IPS DF 4.7 (cell line): Measurements from ENCODE around the gene CD7.
"Not testable (repeated sequence)": the region's sequence is repeated elsewhere in the genome, so short reads cannot be mapped to it uniquely, and the experiment has no call there.

Experiments
- DNase-seq: peaks from one replicate; pipeline ENCODE4 v3.0.0-alpha.2; 2013; ENCODE audit warnings: low spot score; ENCODE audit errors: extremely low read depth

CD7 gene

DNA sequence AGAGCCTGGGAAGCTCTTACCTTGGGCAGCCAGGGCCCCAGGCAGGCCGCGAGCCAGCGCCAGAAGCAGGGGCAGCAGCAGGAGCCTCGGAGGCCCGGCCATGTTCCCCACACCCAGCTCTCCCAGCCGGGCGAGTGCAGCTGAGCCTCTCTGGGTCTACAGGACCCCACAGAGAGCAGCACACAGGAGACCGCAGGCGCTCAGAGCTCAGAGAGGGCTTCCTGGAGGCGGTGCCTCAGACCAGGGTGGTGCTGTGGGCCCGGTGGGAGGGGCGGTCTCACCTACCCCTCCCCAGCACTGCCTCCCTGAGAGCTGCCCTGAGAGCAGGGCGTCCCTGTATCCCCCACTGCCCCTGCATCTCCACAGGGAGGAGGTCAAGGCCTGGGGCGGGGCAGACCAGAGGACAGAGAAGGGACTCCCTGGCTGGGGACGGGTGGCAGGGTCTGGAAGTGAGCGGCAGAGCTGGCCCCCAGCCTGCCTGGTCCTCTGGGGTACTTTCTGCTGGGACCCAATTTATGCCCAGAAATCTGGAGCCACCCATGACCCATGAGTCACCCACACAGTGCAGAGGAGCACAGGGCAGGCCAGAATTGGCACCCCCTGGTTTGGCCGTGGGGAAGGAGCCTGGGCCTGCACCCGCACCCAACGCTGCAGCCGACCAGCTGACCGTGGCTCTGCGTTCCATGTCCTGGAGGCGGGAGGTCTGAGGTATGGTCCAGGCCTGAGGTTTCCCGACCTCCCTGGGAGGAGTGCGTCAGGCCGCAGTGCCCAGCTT is at the start of gene CD7:
TSS of gene CD7 (minus strand) at position 215 of the 775 bp plus-strand sequence. CDS start at position 102, 113 bp downstream.
- no peak for DNase-seq

DNA sequence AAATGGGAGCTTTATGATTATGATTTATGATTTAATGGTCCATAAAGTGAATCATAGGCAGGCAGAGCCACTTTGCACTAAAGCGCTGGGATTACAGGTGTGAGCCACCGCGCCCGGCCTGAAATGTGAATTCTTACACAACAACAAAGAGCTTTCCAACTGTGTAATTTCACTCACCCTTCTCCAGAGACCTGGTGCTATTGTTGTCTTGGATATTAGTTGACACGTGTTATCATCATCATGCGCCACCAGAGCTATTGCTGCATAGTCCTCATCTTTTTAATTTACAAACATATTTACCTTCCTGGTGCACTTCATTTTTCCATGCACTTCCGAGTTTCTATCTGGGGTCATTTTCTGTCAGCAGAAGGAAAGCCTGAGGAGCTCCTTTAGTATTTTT is 49.3 kb upstream of the CD7 start:
- DNase-seq, result no peak

DNA sequence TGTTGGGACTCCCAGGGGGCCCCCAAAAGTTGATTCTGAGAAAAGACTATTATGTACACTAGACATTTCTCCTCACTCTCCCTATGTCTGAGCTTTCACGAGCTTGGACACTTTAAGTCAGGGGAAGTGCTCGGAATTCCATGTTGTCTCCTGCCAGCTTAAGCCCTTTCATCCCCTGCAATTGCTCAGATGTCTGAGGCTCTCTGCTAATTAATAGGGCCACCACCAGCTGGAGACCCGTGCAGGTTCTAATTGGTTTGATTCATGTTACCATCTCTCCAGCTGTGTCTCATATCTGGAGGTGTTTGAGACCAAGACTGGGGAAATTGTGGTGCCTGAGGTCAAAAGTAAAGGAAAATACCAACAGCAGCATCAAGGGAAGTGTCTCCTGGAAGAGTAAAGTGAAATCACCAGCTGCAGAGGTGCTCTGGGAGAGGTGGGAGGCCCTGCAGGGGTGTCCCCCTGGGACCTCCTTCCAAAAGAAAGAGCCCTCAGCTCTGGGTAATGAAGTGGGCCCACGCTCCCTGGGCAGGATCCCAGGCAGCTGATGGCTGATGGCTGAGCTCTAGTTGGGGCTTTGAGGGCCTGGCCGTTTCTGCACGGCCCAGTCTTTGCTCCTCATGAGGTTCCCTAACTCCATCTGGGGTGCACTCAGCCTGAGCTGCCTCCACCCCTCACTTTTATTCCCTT is 48.3 kb upstream of the CD7 start:
- DNase-seq, result no peak

DNA sequence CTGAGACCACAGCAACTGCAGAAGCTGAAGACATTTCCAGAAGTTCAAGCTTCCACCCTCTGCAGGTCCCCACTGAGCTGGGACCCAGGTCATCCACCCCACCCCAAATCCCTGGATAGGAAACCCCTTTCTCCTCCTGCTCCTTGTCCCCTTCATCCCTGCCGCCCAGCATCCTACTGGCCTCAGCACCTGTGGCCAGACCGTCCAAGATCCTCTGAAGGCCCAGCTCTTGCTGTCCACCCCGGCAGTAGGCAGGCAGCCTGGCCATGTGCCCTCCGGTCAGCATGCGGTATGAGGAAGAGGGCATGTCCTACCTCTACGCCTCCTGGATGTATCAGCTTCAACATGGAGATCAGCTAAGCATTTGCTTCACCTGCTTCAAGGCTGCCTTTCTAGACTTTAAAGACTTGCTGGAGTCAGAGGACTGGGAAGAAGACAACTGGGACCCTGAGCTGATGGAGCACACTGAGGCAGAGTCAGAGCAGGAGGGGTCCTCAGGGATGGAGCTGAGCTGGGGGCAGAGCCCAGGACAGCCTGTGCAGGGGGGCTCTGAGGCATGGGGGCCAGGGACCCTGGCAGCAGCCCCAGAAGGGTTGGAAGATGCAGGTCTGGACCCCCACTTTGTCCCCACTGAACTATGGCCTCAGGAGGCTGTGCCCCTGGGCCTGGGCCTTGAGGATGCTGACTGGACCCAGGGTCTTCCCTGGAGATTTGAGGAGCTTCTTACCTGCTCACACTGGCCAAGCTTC is 44.7 kb upstream of the CD7 start:
- no peak for DNase-seq

DNA sequence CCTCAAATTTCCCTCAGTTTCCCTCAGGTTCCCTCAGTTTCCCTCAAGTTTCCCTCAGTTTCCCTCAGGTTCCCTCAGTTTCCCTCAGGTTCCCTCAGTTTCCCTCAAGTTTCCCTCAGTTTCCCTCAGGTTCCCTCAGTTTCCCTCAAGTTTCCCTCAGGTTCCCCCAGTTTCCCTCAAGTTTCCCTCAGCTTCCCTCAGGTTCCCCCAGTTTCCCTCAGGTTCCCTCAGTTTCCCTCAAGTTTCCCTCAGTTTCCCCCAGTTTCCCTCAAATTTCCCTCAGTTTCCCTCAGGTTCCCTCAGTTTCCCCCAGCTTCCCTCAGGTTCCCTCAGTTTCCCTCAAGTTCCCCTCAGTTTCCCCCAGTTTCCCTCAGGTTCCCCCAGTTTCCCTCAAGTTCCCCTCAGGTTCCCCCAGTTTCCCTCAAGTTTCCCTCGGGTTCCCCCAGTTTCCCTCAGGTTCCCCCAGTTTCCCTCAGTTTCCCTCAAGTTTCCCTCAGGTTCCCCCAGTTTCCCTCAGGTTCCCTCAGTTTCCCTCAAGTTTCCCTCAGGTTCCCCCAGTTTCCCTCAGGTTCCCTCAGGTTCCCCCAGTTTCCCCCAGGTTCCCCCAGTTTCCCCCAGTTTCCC is 42.2 kb upstream of the CD7 start:
- not testable (repeated sequence) for DNase-seq

DNA sequence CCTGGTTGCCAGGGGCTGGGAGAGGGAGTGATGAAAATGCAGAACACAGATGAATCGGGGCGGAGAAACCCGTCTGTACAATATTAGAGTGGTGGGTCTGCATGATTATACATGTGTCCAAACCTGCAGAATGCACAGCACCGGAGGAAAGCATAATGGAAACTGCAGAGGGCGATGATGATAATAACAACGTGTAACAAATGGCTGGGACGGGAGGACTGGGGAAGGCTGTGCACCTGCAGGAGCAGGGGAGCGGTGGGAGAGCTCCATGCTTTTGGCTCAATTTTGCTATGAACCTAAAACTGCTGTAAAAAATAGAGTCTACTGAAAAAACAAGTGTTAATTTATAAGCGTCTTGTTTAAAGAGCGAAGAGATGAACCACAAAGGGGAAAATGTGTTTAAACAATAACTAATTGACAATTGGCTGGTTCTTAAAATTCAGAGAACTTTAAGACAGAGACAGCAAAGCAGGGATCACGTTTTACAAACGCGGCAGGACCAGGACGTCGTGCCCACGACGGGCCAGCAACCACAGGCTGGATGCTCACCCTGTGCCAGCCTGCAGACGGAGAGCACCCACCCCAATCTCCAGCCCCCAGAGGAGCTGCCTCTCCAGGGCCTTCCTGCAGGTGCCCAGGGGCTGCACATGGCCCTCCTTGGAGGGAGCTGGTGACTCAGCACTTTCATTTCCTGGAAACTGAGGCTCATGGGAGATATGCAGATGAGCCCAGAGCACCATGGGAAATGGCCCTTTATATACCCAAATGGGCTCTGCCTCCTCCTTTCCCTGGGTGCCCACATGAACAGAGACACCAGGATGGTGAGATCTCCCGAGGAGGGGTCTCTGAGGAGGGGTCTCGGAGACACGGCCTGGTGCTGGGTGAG is 41.3 kb upstream of the CD7 start, which contains the start of gene TEX19:
TSS of gene TEX19 (plus strand) at position 783 of the 886 bp plus-strand sequence. CDS start 2,904 bp downstream, outside the sequence.
- DNase-seq, result no peak

DNA sequence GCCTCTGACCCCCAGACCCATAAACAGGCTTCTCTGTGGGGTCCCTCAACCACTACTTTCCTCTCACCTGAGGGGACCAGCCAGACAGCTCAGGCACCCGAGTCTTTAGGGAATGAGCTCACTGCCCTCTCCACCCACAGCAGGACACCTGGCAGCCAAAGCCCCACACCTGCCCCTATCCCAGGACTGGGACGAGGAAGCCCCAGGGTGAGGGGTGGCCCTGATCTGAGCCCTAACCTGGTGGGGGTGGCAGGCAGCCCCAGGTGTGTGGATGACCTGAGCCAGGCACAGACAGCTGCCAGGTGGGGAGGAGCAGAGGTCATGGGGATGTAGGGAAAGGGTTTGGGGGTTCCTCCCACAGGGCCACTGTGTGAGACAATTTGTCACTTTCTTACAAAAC is 40.0 kb upstream of the CD7 start:
- DNase-seq, result no peak

DNA sequence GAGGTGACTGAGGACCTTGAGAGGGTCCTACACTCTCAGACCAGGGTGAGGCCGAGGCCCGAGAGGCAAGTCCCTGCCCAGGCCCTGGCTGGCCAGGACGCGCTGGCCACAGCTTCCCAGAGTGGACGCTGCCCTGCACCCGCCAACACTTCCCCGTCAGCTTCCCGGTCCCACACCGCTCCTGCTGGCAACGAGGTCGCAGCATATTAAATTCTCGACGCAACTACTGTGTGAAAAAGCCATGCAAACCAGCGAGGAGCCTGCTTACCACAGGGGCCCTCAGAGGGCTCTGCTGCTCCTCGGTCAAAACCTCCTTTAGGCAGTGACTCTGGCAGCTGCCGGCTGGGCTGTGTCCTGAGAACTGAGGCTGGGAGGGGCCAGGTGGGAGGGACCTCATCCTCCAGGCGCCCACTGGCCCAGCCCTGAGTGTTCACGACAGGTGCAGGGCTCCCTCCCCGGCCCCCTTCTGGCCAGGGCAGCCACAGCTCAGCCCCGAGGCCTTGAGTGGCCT is 39.5 kb upstream of the CD7 start:
- no peak for DNase-seq

DNA sequence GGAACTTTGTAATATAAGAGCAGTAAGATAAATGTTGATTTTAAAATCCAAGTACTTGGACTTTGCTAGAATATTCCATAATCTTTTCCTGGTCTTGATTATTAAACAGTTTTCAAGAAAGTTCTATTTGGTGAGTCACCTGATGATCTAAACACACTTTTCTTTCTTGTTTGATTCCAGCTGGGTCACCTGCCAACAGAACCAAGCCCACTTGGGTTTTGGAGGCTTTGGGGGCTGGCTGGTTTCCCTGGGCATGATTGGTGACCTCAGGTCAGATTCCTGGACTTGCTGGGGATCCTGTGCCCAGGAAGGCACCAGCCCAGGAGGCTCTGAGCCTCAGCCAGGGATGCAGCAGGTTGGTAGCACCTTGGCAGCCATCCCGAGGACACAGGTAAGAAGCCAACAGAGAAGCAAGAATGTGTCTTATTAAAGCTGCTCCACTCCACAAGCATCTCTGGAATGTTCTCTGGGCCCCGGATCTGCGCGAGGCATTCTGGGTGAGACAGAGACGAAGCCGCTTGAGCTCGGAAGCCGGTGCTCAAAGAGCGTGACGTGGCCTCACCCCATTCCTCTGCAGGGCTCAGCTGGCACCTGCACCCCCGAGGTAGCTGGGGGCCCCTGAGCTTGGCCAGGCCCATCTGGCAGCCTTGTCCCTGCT is 38.5 kb upstream of the CD7 start:
- DNase-seq, result no peak

DNA sequence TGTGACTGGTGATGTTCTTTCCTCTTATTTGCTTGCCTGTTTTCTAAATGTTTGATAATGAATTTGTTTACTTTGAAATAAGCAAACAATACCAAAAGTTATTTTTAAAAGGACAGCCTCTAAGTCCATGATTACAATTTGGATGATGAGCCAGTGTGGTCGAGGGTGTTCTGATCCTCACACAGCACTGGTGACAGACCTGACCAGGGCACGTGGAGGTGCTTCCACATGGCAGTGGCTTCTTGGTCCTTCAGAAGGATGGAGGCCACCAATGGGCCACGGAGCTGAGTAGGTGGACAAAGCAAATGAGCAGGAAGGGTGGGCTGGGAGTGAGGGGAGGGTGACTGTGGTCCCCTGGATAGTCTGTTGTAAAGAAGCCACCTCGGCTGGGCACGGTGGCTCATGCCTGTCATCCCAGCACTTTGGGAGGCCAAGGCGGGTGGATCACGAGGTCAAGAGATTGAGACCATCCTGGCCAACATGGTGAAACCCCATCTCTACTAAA is 37.4 kb upstream of the CD7 start:
- no peak for DNase-seq

DNA sequence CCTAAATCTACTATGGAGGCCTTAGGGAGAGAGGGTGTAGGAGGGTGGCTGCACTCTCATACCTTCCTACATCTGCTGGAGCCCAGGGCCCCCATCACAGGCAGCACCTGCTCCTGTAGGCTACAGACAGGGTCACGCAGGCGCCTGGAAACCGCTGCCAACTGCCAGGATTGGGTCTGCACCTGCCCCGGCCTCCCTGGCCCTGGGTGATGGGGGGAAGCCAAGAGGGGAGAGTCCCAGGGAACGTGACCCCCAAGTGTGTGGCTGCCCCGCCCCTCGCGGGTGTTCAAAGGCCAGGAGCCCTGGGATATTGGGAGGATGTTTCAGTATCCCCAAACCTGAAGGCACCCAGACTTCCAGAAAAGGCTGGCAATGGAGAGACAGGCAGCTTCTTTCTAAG is 36.1 kb upstream of the CD7 start:
- no peak for DNase-seq

DNA sequence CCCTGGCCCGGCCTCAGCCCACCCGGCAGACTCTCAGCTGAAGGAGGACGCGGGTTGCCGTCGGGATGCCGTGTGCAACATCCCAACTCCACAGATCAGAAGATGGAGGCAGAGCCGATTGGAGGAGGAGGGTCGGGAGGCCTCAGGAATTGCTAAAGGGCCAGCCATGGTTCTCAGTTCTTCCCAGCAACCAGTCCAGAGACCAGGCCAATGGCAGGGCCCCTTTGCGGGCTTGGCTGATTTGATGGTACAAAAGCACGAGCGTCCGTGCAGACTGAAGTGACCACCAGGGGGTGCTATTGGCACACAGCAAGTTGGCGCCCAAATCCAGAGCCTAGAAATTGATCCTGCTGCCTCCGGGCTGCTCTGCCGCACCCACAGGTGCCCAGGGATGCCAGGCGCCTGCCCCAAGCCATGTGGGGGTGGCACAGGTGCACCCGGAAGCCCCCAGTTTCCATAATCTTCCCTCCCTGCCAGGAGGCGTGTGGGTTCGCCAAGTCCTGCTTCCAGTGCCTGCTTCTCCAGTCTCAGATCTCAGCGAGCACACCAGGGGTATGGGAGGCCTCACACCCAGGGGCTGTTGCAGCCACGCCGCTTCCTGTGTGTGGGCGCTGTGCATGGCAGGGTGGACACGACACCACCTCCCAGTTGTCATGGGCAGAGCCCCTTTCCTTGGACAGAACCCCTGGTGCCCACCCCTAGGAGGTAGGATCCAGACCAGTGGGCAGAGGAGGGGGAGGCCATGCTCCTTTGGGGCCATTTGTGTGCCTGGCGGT is 34.5 kb upstream of the CD7 start:
- DNase-seq, result peak; percentile 66

DNA sequence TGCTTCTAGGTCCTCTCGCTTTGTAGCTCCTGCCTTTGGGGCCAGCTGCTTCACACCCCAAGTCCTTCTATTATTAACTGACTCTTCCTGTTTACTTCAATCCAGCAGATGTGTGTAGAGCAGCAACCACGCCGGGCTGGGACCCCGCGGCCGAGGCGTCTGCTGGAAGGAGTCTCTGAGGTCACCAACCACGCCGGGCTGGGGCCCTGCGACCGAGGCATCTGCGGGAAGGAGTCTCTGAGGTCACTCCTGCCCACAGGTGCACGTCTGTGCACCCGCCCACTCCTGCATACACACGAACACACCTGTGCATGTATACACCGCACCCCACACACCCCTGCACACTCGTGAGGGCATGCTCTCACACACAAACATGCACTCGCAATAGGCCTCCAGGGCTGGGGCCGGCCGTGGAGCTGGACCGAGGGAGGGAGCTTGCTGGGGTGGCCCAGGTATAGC is 33.9 kb upstream of the CD7 start:
- no peak for DNase-seq

DNA sequence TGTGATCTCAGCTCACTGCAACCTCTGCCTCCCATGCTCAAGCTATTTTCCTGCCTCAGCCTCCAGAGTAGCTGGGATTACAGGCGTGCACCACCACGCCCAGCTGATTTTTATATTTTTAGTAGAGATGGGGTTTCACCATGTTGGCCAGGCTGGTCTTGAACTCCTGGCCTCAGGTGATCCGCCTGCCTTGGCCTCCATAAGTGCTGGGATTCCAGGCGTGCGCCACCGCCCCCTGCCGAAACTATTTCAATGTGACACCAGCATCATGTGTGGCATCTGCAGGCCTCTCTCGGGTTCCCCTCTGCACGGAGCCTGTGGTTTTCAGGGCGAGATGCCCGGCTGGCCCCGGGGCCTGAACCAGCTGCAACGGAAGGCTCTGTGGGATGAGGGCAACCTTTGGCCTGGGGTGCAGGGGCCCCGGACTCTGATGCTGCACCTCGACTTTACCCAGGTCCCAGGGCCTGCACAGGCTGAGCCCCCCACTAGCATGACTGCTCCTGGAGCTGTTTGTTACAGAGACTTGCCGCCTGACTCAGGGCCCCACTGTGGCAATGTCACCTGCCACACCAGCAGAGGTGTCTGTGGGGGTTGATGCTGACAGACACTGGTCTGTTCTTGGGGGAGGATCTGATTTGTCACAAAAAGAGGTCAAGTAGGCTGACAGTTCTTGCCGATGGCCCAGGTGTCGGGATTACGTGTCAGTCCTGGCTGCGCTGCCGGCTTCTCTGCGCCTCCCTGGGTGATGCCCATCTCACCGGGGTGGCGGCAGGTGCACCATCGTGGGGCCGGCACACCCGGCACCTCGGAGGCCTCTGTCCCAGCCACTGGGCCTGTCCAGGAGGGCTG is 33.0 kb upstream of the CD7 start:
- no peak for DNase-seq

DNA sequence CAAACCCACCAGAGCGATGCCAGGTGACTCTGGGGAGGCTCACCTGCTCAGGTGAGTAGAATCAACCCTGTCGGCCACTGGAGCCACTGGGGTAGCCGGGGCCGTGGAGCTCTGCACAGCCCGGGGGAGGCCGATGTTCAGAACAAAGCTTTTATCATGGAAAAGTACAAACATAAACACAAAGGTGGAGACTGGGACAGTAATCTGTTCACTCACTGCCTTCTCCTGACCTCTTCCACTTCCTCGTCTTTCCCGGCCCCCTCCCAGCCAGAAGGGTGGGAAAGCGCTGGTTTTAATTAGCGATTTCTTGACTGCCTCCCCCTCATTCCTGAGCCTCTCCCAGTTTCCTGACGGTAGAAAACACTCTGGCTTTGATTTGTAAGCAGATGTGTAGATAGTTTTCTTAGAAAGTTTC is 31.9 kb upstream of the CD7 start:
- DNase-seq, result no peak

DNA sequence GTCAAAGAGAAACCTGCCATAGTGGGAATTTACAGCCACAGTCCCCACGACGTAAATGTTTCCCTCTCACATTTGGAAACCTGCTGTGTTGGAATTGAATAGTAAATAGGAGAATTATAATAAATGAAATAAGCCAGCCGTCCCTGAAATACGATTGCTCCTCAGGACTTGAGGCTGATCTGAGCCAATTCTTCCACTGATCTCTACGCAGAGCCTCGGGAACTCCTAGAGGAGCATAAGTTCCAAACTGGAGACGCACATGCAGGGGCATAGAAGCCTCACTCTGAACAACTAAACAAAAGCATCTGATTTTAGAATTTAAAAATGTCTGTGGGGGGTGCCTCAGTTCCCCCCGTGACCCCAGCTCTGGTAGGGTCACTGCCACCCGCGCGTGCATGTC is 31.5 kb upstream of the CD7 start:
- DNase-seq, result no peak

DNA sequence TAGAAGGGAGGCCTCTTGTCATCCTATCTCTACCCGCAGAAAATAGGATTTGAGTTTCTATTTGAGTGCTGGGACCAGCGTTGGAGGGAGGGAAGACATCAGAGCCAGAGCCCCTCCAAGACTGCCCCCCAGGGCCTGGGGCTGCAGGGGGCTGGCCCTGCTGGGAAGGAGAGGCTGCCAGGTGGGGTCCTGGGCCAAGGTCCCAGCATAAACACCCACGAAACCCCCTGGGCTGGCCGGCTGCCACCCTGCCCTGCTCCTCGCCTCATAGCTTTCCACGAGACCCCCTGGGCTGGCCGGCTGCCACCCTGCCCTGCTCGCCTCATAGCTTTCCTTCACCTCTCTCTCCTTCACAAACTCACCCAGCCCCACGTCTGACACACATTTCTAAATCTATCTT is 31.0 kb upstream of the CD7 start:
- no peak for DNase-seq

DNA sequence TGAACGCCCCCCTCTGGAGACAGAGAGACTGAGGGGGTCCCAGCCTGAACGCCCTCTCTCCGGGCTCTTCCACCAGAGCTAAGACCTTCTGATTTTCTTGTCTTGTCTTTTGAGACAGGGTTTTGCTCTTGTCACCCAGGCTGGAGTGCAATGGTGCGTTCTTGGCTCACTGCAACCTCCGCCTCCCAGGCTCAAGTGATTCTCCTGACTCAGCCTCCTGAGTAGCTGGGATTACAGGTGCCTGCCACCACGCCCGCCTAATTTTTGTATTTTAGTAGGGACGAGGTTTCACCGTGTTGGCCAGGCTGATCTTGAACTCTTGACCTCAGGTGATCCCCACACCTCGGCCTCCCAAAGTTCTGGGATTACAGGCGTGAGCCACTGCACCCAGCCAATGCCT is 30.6 kb upstream of the CD7 start:
- DNase-seq, result not testable (repeated sequence)
